Measurements from ENCODE around the gene ERMN. TPM values are rescaled to one million over a fixed set of nuclear protein-coding genes. Genes with fewer than 3 reads are reported as not detected.
A peak's percentile ranks its signal among the peaks of the same experiment; 100 is the strongest.

ERMN gene
- total and polyA plus RNA-seq, 4 donors: 0.51 to 1.6 (median 0.62) TPM

DNA sequence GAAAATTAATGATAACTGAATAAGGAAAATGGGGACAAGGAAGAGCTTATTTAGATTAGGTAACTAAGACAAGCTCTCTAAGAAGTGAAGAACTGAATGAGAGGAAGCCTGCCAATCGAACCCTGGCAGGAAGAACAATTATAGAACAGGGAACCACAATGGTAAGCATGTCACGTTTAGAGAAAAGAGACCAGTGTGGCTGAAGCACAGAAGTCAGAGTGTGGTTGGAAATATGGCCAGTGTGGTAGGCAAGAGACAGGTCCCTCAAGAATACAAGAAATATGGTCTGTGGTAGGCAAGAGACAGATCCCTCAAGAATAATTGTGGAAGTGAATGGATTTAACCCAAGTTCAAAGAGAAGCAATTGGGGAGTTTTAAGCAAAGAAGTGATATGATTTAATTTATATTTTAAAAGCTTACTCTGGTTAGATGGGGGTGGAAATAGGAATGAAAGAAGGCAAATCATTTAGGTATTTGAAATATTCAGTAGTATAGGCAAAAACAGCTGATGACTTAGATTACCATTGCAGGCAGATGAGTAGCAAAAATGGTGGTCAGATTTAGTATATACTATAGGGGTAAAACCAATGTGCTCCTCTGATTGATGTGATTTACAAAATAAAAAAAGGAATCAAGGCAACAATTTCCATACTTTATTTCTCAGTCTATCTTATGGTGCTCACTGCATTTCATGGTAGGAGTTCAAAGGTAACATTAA lies 38.8 kb upstream of the ERMN start:
- Histone ChIP-seq H3K27ac (ENCODE audit: low read depth in 1 of 2, low read length in 1 of 2) (no peak overlapping the region), H3K9ac (ENCODE audit: insufficient read depth in 1 of 2, low read length in 2 of 2) (no peak overlapping the region), H3K9me3 (ENCODE audit: control insufficient read depth in 4 of 4, insufficient read depth in 3 of 4, low read length in 3 of 4) (peaks cover 0 to 7% (median 0%) of the 10 kb centered on the region in 4 donors), H3K27me3 (ENCODE audit: control insufficient read depth in 3 of 3, insufficient read depth in 3 of 3, low read length in 2 of 3) (no peaks in the 10 kb centered on the region), H3K4me1 (ENCODE audit: control insufficient read depth in 5 of 5, insufficient read depth in 5 of 5, low read length in 5 of 5) (peaks cover 0 to 3% (median 0%) of the 10 kb centered on the region in 5 donors), H3K4me3 (no peak overlapping the region), H3K36me3 (ENCODE audit: control insufficient read depth in 4 of 4, insufficient read depth in 4 of 4, low read length in 4 of 4) (no peaks in the 10 kb centered on the region)
- 21 to 31% methylated on average over 2 of the region's 2 CpGs for WGBS, 2 donors
- no peak for TF ChIP-seq CTCF (IDR thresholded peaks at IDR 0.05; ENCODE audit: control extremely low read depth, extremely low read depth)
- DNase-seq (no peak), ATAC-seq (ENCODE audit: insufficient read depth, low FRiP score) (no peak)

DNA sequence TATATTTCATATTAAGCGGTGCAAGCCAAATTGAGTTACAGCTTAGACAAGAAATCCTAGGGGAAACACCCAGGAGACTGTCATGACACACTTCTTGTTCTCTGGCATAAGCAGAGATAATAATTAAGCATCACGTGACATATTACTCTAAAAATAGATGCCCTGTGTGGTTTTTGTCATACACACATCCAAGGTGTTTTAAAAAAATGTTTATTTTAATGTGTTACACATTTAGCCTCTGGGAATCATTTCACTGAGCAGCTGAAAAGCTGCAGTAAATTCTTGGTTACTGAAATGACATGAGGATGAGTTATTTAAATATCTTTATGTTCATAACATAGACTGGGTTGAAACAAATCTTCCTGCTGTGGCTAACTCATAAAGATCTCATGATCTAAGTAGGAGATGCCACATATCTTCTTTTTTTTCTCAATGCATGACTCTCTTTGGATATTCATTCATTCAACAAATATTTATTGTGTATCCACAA lies 38.0 kb upstream of the ERMN start:
- DNase-seq (peak in 1 of 3 donors; percentile 4), ATAC-seq (ENCODE audit: insufficient read depth, low FRiP score) (no peak)
- H3K4me3 ChIP-seq: no peak overlapping the region
- no peak for TF ChIP-seq CTCF (IDR thresholded peaks at IDR 0.05; ENCODE audit: control extremely low read depth, extremely low read depth)
- 61 to 74% methylated on average over 2 of the region's 2 CpGs for WGBS, 2 donors
- H3K27ac ChIP-seq (ENCODE audit: low read depth in 1 of 2, low read length in 1 of 2): no peak overlapping the region
- H3K9ac ChIP-seq (ENCODE audit: insufficient read depth in 1 of 2, low read length in 2 of 2): no peak overlapping the region
- H3K4me1 ChIP-seq (ENCODE audit: control insufficient read depth in 5 of 5, insufficient read depth in 5 of 5, low read length in 5 of 5): peaks cover 0 to 3% (median 0%) of the 10 kb centered on the region in 5 donors
- H3K36me3 ChIP-seq (ENCODE audit: control insufficient read depth in 4 of 4, insufficient read depth in 4 of 4, low read length in 4 of 4): no peaks in the 10 kb centered on the region
- no peaks in the 10 kb centered on the region for H3K27me3 ChIP-seq (ENCODE audit: control insufficient read depth in 3 of 3, insufficient read depth in 3 of 3, low read length in 2 of 3)
- H3K9me3 ChIP-seq (ENCODE audit: control insufficient read depth in 4 of 4, insufficient read depth in 3 of 4, low read length in 3 of 4): peaks cover 0 to 7% (median 0%) of the 10 kb centered on the region in 4 donors

GRCh38 chr2:157362627-157363026 lies 37.0 kb upstream of the ERMN start:
- ATAC-seq (ENCODE audit: insufficient read depth, low FRiP score): no peak
- TF ChIP-seq CTCF (IDR thresholded peaks at IDR 0.05; ENCODE audit: control extremely low read depth, extremely low read depth): no peak
- no peak overlapping the region for H3K27ac ChIP-seq (ENCODE audit: low read depth in 1 of 2, low read length in 1 of 2)

More at GRCh38 chr2:157362627-157363026, 37.0 kb upstream of the ERMN start:
- H3K4me1 ChIP-seq (ENCODE audit: control insufficient read depth in 5 of 5, insufficient read depth in 5 of 5, low read length in 5 of 5): peaks cover 0 to 3% (median 0%) of the 10 kb centered on the region in 5 donors
- no peaks in the 10 kb centered on the region for H3K36me3 ChIP-seq (ENCODE audit: control insufficient read depth in 4 of 4, insufficient read depth in 4 of 4, low read length in 4 of 4)
- H3K4me3 ChIP-seq: no peak overlapping the region
- no peak overlapping the region for H3K9ac ChIP-seq (ENCODE audit: insufficient read depth in 1 of 2, low read length in 2 of 2)
- H3K9me3 ChIP-seq (ENCODE audit: control insufficient read depth in 4 of 4, insufficient read depth in 3 of 4, low read length in 3 of 4): peaks cover 0 to 7% (median 0%) of the 10 kb centered on the region in 4 donors
- DNase-seq: no peak
- no peaks in the 10 kb centered on the region for H3K27me3 ChIP-seq (ENCODE audit: control insufficient read depth in 3 of 3, insufficient read depth in 3 of 3, low read length in 2 of 3)
- WGBS, 2 donors: 90 to 95% methylated on average over 2 of the region's 2 CpGs

Measured in lung (tissue), 12 donors.